Measurements from ENCODE around the gene RANGAP1.

- TF ChIP-seq, protein P1, sequence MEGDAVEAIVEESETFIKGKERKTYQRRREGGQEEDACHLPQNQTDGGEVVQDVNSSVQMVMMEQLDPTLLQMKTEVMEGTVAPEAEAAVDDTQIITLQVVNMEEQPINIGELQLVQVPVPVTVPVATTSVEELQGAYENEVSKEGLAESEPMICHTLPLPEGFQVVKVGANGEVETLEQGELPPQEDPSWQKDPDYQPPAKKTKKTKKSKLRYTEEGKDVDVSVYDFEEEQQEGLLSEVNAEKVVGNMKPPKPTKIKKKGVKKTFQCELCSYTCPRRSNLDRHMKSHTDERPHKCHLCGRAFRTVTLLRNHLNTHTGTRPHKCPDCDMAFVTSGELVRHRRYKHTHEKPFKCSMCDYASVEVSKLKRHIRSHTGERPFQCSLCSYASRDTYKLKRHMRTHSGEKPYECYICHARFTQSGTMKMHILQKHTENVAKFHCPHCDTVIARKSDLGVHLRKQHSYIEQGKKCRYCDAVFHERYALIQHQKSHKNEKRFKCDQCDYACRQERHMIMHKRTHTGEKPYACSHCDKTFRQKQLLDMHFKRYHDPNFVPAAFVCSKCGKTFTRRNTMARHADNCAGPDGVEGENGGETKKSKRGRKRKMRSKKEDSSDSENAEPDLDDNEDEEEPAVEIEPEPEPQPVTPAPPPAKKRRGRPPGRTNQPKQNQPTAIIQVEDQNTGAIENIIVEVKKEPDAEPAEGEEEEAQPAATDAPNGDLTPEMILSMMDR (IDR thresholded peaks at IDR 0.05) = no peak
- TF ChIP-seq POLR2A (IDR thresholded peaks at IDR 0.05) (no peak), POLR2AphosphoS5 (IDR thresholded peaks at IDR 0.05) (no peak)
Observed at GRCh38 chr22:41254230-41254629, 31.8 kb downstream of the RANGAP1 start.

All from transverse colon (tissue), 4 donors.